Activated CD8-positive, alpha-beta T cell treated with anti-CD3 and anti-CD28 coated beads for 36 hours (primary cell): ENCODE results near the gene GJC1. TPM values are rescaled to one million over a fixed set of nuclear protein-coding genes. Genes with fewer than 3 reads are reported as not detected.

ENCODE experiments used
- ATAC-seq: fragments of 200-7000 bp; cut with Tn5 transposase; one replicate; pipeline ENCODE4 v1.10.0; 2021; ENCODE audit warnings: mild to moderate bottlenecking, moderate library complexity
- CTCF ChIA-PET: fragments of 350-600 bp; sonication (Branson Sonifier 250); formaldehyde crosslinking; loops from one replicate; lab custom pipeline; 2021; ENCODE audit warnings: antibody characterized with exemption; lab: Charles Lee
- POLR2A ChIA-PET: fragments of 350-600 bp; sonication (Branson Sonifier 250); formaldehyde crosslinking; loops from one replicate; lab custom pipeline; 2021; ENCODE audit warnings: antibody characterized with exemption; lab: Charles Lee
- DNase-seq: peaks from one replicate; pipeline ENCODE4 v3.0.0-alpha.2; 2020
- H3K27ac Mint-ChIP-seq: one replicate; pipeline ENCODE4 v1.8.0; 2021; ENCODE audit warnings: mild to moderate bottlenecking, mixed read lengths
- H3K27me3 Mint-ChIP-seq: one replicate; pipeline ENCODE4 v1.8.0; 2021; ENCODE audit warnings: mixed read lengths
- H3K36me3 Mint-ChIP-seq: one replicate; pipeline ENCODE4 v1.8.0; 2021; ENCODE audit warnings: low read depth, mixed read lengths
- H3K4me1 Mint-ChIP-seq: one replicate; pipeline ENCODE4 v1.8.0; 2021; ENCODE audit warnings: low read depth, mixed read lengths
- H3K4me3 Mint-ChIP-seq: one replicate; pipeline ENCODE4 v1.8.0; 2021; ENCODE audit warnings: mild to moderate bottlenecking, moderate library complexity, mixed read lengths
- H3K9me3 Mint-ChIP-seq: one replicate; pipeline ENCODE4 v1.8.0; 2021; ENCODE audit warnings: mixed read lengths
- CTCF ChIP-seq: fragments of 200-600 bp; IDR thresholded peaks from one replicate; pipeline ENCODE4 v1.8.0; 2022; ENCODE audit warnings: antibody characterized with exemption, mild to moderate bottlenecking
- intact Hi-C: fragments of 100-400 bp; cut with micrococcal nuclease; formaldehyde crosslinking; loops from one replicate; pipeline ENCODE4 v1.10.0; 2022
- total RNA-seq, 2 experiments: library from RNA; stranded (reverse); gene quantifications; one replicate each; pipeline ENCODE4 v1.2.3, GENCODE V29; 2021

The GJC1 gene
- total RNA-seq, result 1 to 10 TPM; 5.6 TPM

GRCh38 chr17:44829523-44830358, at the start of gene GJC1:
Gene GJC1 (minus strand): TSS chr17:44830287. CDS start chr17:44805817, 24,470 bp downstream.
- ATAC-seq (peak; percentile 70), DNase-seq (peak; percentile 28)
- CTCF ChIA-PET, result interaction anchor here (1.2 to 1.8 kb wide), 4 partner anchors 22 to 52 kb away, joined by 3 to 11 read pairs (median 6); no protein-coding TSS in a partner anchor
- peaks cover 44% of the 10 kb centered on the region for H3K27me3 Mint-ChIP-seq
- intact Hi-C loops, result no loop called here
- no peak for TF ChIP-seq CTCF
- no peaks in the 10 kb centered on the region for H3K9me3 Mint-ChIP-seq
- POLR2A ChIA-PET, result interaction anchor here (0.6 kb wide), 1 partner anchor 205 kb away, joined by 3 read pairs; no protein-coding TSS in a partner anchor
- peak within 1 kb of the TSS; percentile 76 for H3K4me3 Mint-ChIP-seq
- no peaks in the 10 kb centered on the region for H3K36me3 Mint-ChIP-seq
- peaks cover 9% of the 10 kb centered on the region for H3K4me1 Mint-ChIP-seq
- peak within 1 kb of the TSS; percentile 6 for H3K27ac Mint-ChIP-seq

- POLR2A ChIA-PET, result interaction anchor here (0.6 to 1.4 kb wide), 4 partner anchors 8 to 509 kb away, joined by 3 to 5 read pairs (median 4); no protein-coding TSS in a partner anchor
- no peak for DNase-seq
- no peak overlapping the region for H3K27ac Mint-ChIP-seq
- H3K27me3 Mint-ChIP-seq, result no peaks in the 10 kb centered on the region
- CTCF ChIA-PET, result interaction anchor here (0.8 to 5.0 kb wide), 15 partner anchors 9 to 105 kb away, joined by 3 to 35 read pairs (median 8); partner anchors contain the start of gene EFTUD2
- peaks cover 48% of the 10 kb centered on the region for H3K36me3 Mint-ChIP-seq
- no peak for ATAC-seq
- H3K9me3 Mint-ChIP-seq, result no peaks in the 10 kb centered on the region
- TF ChIP-seq CTCF, result no peak
- no peak overlapping the region for H3K4me3 Mint-ChIP-seq
- intact Hi-C loops, result no loop called here
- H3K4me1 Mint-ChIP-seq, result no peaks in the 10 kb centered on the region
Measured at GRCh38 chr17:44879376-44879775, 49.3 kb upstream of the GJC1 start.

- no peaks in the 10 kb centered on the region for H3K4me1 Mint-ChIP-seq
- no peaks in the 10 kb centered on the region for H3K27me3 Mint-ChIP-seq
- CTCF ChIA-PET, result interaction anchor here (0.6 to 5.0 kb wide), 23 partner anchors 9 to 248 kb away, joined by 3 to 35 read pairs (median 4); partner anchors contain the start of gene EFTUD2
- intact Hi-C loops, result no loop called here
- H3K4me3 Mint-ChIP-seq, result no peak overlapping the region
- ATAC-seq (no peak), DNase-seq (peak; percentile 48)
- POLR2A ChIA-PET, result interaction anchor here (0.6 to 1.4 kb wide), 6 partner anchors 8 to 508 kb away, joined by 3 to 5 read pairs (median 3); partner anchors contain the start of gene EFTUD2
- peak; percentile 49 for TF ChIP-seq CTCF
- no peak overlapping the region for H3K27ac Mint-ChIP-seq
- H3K36me3 Mint-ChIP-seq, result peaks cover 47% of the 10 kb centered on the region
- H3K9me3 Mint-ChIP-seq, result no peaks in the 10 kb centered on the region
Measured at GRCh38 chr17:44878627-44879221, 48.6 kb upstream of the GJC1 start.

- Mint-ChIP-seq H3K9me3 (no peaks in the 10 kb centered on the region), H3K4me3 (no peak overlapping the region), H3K27me3 (no peaks in the 10 kb centered on the region), H3K4me1 (no peaks in the 10 kb centered on the region), H3K36me3 (peaks cover 43% of the 10 kb centered on the region), H3K27ac (no peak overlapping the region)
- intact Hi-C loops, result no loop called here
- CTCF ChIA-PET, result interaction anchor here (0.9 to 5.0 kb wide), 7 partner anchors 13 to 103 kb away, joined by 3 to 35 read pairs (median 4); no protein-coding TSS in a partner anchor
- POLR2A ChIA-PET, result interaction anchor here (0.5 to 1.3 kb wide), 4 partner anchors 9 to 206 kb away, joined by 3 to 6 read pairs (median 4); no protein-coding TSS in a partner anchor
- TF ChIP-seq CTCF, result no peak
- no peak for DNase-seq
- no peak for ATAC-seq
Measured at GRCh38 chr17:44877121-44877520, 47.0 kb upstream of the GJC1 start.
